ENCODE measurements around the gene CNTNAP5. TPM values are rescaled to one million over a fixed set of nuclear protein-coding genes. Genes with fewer than 3 reads are reported as not detected.

Gene CNTNAP5
- total RNA-seq, 1 experiment from 2014 or later = 0.48 TPM

- no peak overlapping the region for H2BK20ac ChIP-seq (ENCODE audit: low read depth, low read length, poor library complexity, severe bottlenecking)
- no peak overlapping the region for H3K27ac ChIP-seq (ENCODE audit: insufficient read length, low read depth, low read length)
- H4K91ac ChIP-seq (ENCODE audit: insufficient read length, low read depth, low read length) = no peak overlapping the region
- Mint-ChIP-seq H3K9me3 (no peaks in the 10 kb centered on the region; a peak in 2 of 5 replicates), H3K27me3 (ENCODE audit: low read depth) (no peaks in the 10 kb centered on the region; the same call in 1 of the 2 replicates), H3K27ac (no peak overlapping the region), H3K36me3 (ENCODE audit: insufficient read depth in 1 of 3, low read depth in 3 of 3) (no peaks in the 10 kb centered on the region), H3K4me3 (no peak overlapping the region), H3K4me1 (peaks cover 7 to 11% of the 10 kb centered on the region in 2 experiments)
- no peak overlapping the region for H3T11ph ChIP-seq (ENCODE audit: low read length)
- H2BK5ac ChIP-seq (ENCODE audit: insufficient read length, low read length) = no peak overlapping the region
- no peak for DNase-seq
- H4K20me1 ChIP-seq (ENCODE audit: control insufficient read depth, insufficient read depth, insufficient read length) = no peaks in the 10 kb centered on the region
- H3K4me1 ChIP-seq (ENCODE audit: insufficient read depth, low read length) = no peaks in the 10 kb centered on the region; the same call in 1 of the 2 replicates
- H3K79me1 ChIP-seq (ENCODE audit: insufficient read depth, low read depth, low read length, poor library complexity, severe bottlenecking) = no peaks in the 10 kb centered on the region
- no peaks in the 10 kb centered on the region for H3K23me2 ChIP-seq (ENCODE audit: insufficient read length, low read depth, low read length, poor library complexity, severe bottlenecking)
- no peak overlapping the region for H3K9ac ChIP-seq (ENCODE audit: extremely low read depth, insufficient read length, low read length)
- no peak overlapping the region for H3K4ac ChIP-seq (ENCODE audit: low read depth, low read length)
- WGBS (ENCODE audit: extremely low coverage, insufficient read length, low lambda C conversion rate) = no CpG with 5 or more reads among the region's 1 CpG
- H3K23ac ChIP-seq (ENCODE audit: insufficient read length, low read depth, low read length) = no peak overlapping the region
- no peak overlapping the region for H3K14ac ChIP-seq (ENCODE audit: insufficient read depth, low read length)
- no peak overlapping the region for H2AK5ac ChIP-seq (ENCODE audit: insufficient read length, low read length)
- no peak for TF ChIP-seq CTCF (conservative IDR thresholded peaks at IDR 0.05)
- no peaks in the 10 kb centered on the region for H3K27me3 ChIP-seq (ENCODE audit: insufficient read depth, low read length)
- H4K5ac ChIP-seq (ENCODE audit: insufficient read length, low read depth, low read length) = no peak overlapping the region
- no peak overlapping the region for H3K18ac ChIP-seq (ENCODE audit: insufficient read length, low read depth, low read length)
- no peaks in the 10 kb centered on the region for H3K9me3 ChIP-seq (ENCODE audit: control insufficient read depth, low read depth, low read length)
- no peak overlapping the region for H2BK120ac ChIP-seq (ENCODE audit: low read depth, low read length, poor library complexity, severe bottlenecking)
- H4K8ac ChIP-seq (replicated peaks; ENCODE audit: insufficient read length, low read depth, low read length) = no peak overlapping the region
- H2AFZ ChIP-seq (ENCODE audit: low read length) = no peak overlapping the region
- no peak overlapping the region for H2BK15ac ChIP-seq (ENCODE audit: low read depth, low read length)
- H3K56ac ChIP-seq (ENCODE audit: insufficient read length, low read depth, low read length) = no peak overlapping the region
- no peak overlapping the region for H3K4me2 ChIP-seq (ENCODE audit: insufficient read depth, insufficient read length, low read length)
- H2BK12ac ChIP-seq (ENCODE audit: insufficient read length, low read depth, low read length) = no peak overlapping the region
- H3K79me2 ChIP-seq (ENCODE audit: insufficient read depth, low read length) = no peaks in the 10 kb centered on the region
Measured at GRCh38 chr2:124424074-124424473, 399.0 kb downstream of the CNTNAP5 start.
